Measurements from ENCODE around the gene EFNA5. TPM values are rescaled to one million over a fixed set of nuclear protein-coding genes. Genes with fewer than 3 reads are reported as not detected.

The EFNA5 gene
- total and polyA plus RNA-seq, 2 experiments from 2014 or later = 7.5 to 10.1 TPM

DNA sequence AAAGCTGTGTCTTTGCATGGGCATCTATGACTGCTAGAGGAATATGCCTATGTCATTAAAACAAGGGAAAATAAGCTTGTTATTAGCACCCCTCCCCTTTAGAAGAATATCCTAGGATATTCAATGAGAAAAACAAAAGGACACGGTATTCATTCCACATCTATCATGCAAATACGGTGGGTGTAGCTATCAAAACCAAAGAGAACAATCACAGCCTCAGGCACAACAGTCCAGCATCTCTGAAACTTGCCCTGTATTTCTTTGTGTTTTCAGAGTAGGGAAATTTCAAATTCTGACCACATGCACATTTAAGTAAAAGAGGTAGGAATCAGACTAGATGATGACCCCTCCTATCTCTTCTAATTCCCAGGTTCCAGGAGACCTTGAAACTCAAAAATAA is 209.9 kb downstream of the EFNA5 start:
- H3K79me2 ChIP-seq (replicated peaks; ENCODE audit: insufficient read depth) = peaks cover 10% of the 10 kb centered on the region
- Mint-ChIP-seq H3K27me3 (ENCODE audit: insufficient read depth, low read depth, poor library complexity) (peaks cover 2% of the 10 kb centered on the region), H3K4me3 (no peak overlapping the region), H3K36me3 (ENCODE audit: low read depth) (no peaks in the 10 kb centered on the region), H3K27ac (no peak overlapping the region), H3K9me3 (no peaks in the 10 kb centered on the region), H3K4me1 (peaks cover 68% of the 10 kb centered on the region)
- TF ChIP-seq EZH2 (IDR thresholded peaks at IDR 0.05; ENCODE audit: low read depth, unreplicated experiment) = no peak
- TF ChIP-seq, protein P1, sequence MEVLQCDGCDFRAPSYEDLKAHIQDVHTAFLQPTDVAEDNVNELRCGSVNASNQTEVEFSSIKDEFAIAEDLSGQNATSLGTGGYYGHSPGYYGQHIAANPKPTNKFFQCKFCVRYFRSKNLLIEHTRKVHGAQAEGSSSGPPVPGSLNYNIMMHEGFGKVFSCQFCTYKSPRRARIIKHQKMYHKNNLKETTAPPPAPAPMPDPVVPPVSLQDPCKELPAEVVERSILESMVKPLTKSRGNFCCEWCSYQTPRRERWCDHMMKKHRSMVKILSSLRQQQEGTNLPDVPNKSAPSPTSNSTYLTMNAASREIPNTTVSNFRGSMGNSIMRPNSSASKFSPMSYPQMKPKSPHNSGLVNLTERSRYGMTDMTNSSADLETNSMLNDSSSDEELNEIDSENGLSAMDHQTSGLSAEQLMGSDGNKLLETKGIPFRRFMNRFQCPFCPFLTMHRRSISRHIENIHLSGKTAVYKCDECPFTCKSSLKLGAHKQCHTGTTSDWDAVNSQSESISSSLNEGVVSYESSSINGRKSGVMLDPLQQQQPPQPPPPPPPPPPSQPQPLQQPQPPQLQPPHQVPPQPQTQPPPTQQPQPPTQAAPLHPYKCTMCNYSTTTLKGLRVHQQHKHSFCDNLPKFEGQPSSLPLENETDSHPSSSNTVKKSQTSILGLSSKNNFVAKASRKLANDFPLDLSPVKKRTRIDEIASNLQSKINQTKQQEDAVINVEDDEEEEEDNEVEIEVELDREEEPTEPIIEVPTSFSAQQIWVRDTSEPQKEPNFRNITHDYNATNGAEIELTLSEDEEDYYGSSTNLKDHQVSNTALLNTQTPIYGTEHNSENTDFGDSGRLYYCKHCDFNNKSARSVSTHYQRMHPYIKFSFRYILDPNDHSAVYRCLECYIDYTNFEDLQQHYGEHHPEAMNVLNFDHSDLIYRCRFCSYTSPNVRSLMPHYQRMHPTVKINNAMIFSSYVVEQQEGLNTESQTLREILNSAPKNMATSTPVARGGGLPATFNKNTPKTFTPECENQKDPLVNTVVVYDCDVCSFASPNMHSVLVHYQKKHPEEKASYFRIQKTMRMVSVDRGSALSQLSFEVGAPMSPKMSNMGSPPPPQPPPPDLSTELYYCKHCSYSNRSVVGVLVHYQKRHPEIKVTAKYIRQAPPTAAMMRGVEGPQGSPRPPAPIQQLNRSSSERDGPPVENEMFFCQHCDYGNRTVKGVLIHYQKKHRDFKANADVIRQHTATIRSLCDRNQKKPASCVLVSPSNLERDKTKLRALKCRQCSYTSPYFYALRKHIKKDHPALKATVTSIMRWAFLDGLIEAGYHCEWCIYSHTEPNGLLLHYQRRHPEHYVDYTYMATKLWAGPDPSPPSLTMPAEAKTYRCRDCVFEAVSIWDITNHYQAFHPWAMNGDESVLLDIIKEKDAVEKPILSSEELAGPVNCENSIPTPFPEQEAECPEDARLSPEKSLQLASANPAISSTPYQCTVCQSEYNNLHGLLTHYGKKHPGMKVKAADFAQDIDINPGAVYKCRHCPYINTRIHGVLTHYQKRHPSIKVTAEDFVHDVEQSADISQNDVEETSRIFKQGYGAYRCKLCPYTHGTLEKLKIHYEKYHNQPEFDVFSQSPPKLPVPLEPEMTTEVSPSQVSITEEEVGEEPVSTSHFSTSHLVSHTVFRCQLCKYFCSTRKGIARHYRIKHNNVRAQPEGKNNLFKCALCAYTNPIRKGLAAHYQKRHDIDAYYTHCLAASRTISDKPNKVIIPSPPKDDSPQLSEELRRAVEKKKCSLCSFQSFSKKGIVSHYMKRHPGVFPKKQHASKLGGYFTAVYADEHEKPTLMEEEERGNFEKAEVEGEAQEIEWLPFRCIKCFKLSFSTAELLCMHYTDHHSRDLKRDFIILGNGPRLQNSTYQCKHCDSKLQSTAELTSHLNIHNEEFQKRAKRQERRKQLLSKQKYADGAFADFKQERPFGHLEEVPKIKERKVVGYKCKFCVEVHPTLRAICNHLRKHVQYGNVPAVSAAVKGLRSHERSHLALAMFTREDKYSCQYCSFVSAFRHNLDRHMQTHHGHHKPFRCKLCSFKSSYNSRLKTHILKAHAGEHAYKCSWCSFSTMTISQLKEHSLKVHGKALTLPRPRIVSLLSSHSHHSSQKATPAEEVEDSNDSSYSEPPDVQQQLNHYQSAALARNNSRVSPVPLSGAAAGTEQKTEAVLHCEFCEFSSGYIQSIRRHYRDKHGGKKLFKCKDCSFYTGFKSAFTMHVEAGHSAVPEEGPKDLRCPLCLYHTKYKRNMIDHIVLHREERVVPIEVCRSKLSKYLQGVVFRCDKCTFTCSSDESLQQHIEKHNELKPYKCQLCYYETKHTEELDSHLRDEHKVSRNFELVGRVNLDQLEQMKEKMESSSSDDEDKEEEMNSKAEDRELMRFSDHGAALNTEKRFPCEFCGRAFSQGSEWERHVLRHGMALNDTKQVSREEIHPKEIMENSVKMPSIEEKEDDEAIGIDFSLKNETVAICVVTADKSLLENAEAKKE (CRISPR knock-in tag; IDR thresholded peaks at IDR 0.05) = no peak
- no peak for TF ChIP-seq ZNF114 (CRISPR knock-in tag; IDR thresholded peaks at IDR 0.05)
- TF ChIP-seq NANOG (IDR thresholded peaks at IDR 0.05; ENCODE audit: borderline replicate concordance) = no peak
- TF ChIP-seq, protein P2, sequence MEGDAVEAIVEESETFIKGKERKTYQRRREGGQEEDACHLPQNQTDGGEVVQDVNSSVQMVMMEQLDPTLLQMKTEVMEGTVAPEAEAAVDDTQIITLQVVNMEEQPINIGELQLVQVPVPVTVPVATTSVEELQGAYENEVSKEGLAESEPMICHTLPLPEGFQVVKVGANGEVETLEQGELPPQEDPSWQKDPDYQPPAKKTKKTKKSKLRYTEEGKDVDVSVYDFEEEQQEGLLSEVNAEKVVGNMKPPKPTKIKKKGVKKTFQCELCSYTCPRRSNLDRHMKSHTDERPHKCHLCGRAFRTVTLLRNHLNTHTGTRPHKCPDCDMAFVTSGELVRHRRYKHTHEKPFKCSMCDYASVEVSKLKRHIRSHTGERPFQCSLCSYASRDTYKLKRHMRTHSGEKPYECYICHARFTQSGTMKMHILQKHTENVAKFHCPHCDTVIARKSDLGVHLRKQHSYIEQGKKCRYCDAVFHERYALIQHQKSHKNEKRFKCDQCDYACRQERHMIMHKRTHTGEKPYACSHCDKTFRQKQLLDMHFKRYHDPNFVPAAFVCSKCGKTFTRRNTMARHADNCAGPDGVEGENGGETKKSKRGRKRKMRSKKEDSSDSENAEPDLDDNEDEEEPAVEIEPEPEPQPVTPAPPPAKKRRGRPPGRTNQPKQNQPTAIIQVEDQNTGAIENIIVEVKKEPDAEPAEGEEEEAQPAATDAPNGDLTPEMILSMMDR (conservative IDR thresholded peaks at IDR 0.05; ENCODE audit: low read depth in 2 of 2) = no peak
- no peak for TF ChIP-seq ZNF331 (CRISPR knock-in tag; IDR thresholded peaks at IDR 0.05; ENCODE audit: low read depth)
- no peak for TF ChIP-seq EZH2phosphoT487 (IDR thresholded peaks at IDR 0.05; ENCODE audit: unreplicated experiment)
- no peak for TF ChIP-seq CREB1 (CRISPR knock-in tag; IDR thresholded peaks at IDR 0.05; ENCODE audit: low read depth)
- no peak for TF ChIP-seq POLR2AphosphoS5 (IDR thresholded peaks at IDR 0.05; ENCODE audit: low read depth)
- no peak for TF ChIP-seq JUNB (IDR thresholded peaks at IDR 0.05; ENCODE audit: unreplicated experiment)
- TF ChIP-seq, protein P3, sequence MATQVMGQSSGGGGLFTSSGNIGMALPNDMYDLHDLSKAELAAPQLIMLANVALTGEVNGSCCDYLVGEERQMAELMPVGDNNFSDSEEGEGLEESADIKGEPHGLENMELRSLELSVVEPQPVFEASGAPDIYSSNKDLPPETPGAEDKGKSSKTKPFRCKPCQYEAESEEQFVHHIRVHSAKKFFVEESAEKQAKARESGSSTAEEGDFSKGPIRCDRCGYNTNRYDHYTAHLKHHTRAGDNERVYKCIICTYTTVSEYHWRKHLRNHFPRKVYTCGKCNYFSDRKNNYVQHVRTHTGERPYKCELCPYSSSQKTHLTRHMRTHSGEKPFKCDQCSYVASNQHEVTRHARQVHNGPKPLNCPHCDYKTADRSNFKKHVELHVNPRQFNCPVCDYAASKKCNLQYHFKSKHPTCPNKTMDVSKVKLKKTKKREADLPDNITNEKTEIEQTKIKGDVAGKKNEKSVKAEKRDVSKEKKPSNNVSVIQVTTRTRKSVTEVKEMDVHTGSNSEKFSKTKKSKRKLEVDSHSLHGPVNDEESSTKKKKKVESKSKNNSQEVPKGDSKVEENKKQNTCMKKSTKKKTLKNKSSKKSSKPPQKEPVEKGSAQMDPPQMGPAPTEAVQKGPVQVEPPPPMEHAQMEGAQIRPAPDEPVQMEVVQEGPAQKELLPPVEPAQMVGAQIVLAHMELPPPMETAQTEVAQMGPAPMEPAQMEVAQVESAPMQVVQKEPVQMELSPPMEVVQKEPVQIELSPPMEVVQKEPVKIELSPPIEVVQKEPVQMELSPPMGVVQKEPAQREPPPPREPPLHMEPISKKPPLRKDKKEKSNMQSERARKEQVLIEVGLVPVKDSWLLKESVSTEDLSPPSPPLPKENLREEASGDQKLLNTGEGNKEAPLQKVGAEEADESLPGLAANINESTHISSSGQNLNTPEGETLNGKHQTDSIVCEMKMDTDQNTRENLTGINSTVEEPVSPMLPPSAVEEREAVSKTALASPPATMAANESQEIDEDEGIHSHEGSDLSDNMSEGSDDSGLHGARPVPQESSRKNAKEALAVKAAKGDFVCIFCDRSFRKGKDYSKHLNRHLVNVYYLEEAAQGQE (IDR thresholded peaks at IDR 0.05; ENCODE audit: unreplicated experiment) = no peak
- TF ChIP-seq, protein P4, sequence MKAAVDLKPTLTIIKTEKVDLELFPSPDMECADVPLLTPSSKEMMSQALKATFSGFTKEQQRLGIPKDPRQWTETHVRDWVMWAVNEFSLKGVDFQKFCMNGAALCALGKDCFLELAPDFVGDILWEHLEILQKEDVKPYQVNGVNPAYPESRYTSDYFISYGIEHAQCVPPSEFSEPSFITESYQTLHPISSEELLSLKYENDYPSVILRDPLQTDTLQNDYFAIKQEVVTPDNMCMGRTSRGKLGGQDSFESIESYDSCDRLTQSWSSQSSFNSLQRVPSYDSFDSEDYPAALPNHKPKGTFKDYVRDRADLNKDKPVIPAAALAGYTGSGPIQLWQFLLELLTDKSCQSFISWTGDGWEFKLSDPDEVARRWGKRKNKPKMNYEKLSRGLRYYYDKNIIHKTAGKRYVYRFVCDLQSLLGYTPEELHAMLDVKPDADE (IDR thresholded peaks at IDR 0.05) = no peak
- no peak for TF ChIP-seq STAT1 (IDR thresholded peaks at IDR 0.05; ENCODE audit: unreplicated experiment)
- H3K4me2 ChIP-seq = no peak overlapping the region; the same call in 1 of the 2 replicates
- H2AFZ ChIP-seq = no peak overlapping the region
- H3K36me3 ChIP-seq (ENCODE audit: insufficient read depth) = no peaks in the 10 kb centered on the region
- no peak overlapping the region for H3K27ac ChIP-seq (ENCODE audit: low read depth)
- H4K20me1 ChIP-seq (replicated peaks; ENCODE audit: insufficient read depth) = no peaks in the 10 kb centered on the region
- ATAC-seq (peak; percentile 18; the same call in 1 of the 3 replicates), DNase-seq (ENCODE audit: low spot score) (no peak)
- H3F3A ChIP-seq (replicated peaks; ENCODE audit: low read depth) = no peaks in the 10 kb centered on the region
- no peaks in the 10 kb centered on the region; the same call in 1 of the 2 replicates for H3K9me2 ChIP-seq (ENCODE audit: insufficient read depth)
- H3K4me1 ChIP-seq (ENCODE audit: insufficient read depth) = peaks cover 50% of the 10 kb centered on the region
- no peak overlapping the region for H3K4me3 ChIP-seq
- H3K27me3 ChIP-seq (ENCODE audit: insufficient read depth) = no peaks in the 10 kb centered on the region
